Suppressor macrophage treated with lipopolysaccharide for 1 hour (primary cell): ENCODE results near the gene CAV1.

ENCODE experiments used
- DNase-seq, 3 donors: peaks; one replicate each; pipeline ENCODE4 v3.0.0-alpha.2; 2020 to 2022

Gene CAV1

DNA sequence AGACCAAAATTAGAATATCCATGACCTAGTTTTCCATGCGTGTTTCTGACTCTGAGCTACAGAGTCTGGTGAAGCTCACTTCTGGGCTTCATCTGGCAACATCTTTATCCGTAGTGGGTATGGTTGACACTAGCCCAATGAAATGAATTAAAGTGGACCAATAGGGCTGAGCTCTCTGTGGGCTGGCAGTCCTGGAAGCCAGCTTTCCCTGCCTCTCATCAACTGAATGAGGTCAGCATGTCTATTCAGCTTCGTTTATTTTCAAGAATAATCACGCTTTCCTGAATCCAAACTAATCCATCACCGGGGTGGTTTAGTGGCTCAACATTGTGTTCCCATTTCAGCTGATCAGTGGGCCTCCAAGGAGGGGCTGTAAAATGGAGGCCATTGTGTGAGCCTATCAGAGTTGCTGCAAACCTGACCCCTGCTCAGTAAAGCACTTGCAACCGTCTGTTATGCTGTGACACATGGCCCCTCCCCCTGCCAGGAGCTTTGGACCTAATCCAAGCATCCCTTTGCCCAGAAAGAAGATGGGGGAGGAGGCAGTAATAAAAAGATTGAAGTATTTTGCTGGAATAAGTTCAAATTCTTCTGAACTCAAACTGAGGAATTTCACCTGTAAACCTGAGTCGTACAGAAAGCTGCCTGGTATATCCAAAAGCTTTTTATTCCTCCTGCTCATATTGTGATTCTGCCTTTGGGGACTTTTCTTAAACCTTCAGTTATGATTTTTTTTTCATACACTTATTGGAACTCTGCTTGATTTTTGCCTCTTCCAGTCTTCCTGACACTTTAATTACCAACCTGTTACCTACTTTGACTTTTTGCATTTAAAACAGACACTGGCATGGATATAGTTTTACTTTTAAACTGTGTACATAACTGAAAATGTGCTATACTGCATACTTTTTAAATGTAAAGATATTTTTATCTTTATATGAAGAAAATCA lies 35.5 kb downstream of the CAV1 start:
- no peak for DNase-seq

DNA sequence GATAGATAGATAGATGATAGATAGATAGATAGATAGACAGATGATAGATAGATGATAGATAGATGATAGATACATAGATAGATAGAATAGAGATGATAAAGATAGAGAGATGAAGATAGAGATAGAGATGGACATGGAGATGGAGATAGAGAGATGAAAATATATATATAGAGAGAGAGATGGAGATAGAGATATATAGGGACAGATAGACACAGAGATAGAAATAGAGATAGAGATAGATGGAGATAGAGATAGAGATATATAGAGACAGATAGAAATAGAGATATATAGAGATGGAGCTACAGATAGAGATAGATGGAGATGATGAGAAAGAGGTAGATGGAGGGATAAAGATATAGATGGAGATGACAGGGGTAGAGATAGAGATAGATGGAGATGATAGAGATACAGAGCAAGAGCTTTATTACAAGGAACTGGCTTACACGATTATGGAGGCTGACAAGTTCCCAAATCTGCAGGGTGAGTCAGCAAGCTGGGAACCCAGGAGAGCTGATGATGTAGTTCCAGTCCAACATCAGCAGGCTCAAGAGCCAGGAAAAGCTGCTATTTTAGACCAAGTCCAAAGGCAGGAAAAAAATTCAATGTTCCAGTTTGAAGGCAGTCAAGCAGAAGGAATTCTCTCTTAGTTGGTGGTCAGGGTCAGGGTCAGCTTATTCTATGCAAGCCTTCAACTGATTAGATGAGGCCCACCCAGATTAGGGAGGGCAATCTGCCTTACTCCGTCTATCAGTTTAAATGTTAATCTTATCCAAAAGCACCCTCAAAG lies 37.1 kb downstream of the CAV1 start:
- DNase-seq: no peak

DNA sequence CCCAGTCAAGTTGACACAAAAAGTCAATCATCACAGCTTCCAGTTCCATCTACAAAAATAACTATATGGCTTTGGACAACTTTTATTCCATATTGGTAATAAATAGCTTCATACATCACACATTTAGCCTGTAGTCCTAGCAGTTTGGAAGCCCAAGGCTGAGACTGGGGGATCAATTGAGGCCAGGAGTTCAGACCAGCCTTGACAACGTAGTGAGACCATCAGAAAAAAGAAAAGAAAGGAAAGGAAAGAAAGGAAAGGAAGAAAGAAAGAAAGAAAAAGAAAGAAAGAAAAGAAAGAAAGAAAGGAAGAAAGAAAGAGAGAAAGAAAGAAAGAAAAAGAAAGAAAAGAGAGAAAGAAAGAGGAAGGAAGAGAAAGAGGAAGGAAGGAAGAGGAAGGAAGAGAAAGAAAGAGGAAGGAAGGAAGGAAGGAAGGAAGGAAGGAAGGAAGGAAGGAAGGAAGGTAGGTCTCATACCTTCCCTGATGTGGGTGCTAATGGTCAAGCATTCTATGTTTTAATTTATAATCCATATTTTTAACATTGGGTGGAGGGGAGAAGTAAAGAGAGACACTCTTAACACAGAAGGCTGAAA lies 37.8 kb downstream of the CAV1 start:
- no peak for DNase-seq

DNA sequence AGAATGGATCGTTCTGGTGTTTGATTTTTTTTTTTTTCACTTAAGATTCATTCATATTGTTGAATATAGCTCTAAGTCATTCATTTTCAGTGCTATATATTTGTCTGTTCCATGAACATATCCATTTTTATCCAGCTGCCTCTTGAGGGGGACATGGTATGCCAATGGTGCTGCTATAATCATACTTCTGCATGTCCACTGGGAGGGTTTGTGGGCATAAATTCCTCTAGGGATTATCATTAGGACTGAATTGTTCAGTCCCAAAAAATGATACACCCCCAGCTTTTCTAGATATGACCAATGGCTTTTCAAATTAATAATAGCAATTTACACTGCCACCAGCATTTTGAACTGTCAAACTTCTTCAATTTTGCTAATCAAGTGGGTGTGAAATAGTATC lies 41.1 kb downstream of the CAV1 start:
- DNase-seq: no peak

DNA sequence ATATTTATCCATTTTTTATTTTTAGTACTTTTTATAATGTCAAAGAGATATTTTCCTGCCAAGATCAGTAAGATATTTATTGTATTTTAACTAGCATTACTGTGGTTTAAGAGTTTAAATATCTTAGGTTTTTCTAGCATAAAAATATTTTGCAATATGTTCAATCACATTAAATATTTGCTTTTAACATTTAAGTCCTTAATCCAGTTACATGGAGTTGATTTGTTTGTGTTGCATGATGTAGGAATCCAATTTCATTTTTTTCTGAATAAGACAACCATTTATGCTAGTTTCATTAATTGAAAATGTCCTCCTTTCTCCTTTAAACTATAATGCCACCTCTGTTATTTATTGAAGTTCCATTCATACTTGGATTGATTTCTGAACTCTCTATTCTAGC lies 41.8 kb downstream of the CAV1 start:
- DNase-seq: no peak

DNA sequence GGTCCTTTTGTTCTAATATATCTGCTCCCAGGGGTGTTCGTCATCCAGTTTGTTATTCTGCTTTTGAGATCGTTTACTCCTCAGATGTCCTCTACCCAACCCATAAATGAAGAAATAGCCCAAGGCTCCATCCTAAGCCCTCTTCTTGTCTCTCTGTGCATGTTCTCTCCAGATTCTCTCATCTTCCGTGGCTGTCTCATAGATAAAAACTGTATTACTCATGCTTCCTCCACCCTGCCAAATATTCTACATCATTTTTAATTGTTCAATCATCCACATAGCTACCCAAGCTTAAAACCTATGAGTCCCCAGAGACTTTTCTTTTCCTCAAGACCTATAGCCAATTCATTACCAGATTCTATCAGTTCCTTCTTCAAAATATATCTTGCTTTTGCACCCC lies 44.9 kb downstream of the CAV1 start:
- no peak for DNase-seq

DNA sequence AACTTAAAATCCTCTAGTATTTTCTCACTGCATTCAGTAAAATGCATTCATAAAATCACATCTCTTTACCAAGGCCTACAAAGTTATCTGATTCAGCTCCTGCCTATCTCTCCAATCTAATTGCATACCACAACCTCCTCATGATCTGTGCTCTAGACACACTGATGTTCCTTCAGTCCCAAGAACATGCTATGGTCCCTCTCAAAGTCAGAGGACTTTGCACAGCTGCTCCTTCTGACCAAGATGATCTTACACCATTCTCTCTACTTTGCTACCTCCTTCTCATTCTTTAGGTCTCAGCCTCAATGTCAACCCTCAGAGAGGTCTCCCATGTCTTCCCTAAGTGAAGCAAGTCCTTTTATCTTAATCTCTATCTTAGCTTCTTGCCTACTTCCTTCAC lies 45.5 kb downstream of the CAV1 start:
- no peak for DNase-seq

DNA sequence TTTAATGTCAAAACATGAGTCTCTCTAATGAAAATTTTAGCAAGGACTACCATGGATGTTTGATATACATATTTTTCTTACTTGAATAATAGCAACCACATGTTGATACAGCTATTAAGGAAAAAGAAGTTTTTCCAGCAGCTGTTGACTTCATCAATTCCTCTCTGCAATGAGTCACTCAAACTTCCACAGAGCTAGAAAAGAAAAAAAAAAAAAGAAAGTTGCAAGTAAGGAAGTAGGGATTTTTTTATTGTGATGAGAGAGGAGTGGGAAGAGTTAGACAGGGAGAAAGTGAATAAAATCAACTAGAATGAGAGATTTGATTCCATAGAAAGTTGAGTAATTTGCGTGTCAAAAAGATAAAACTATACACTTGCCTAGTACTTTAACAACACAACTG lies 46.2 kb downstream of the CAV1 start:
- peak; percentile 49 to 77 (median 68) for DNase-seq

DNA sequence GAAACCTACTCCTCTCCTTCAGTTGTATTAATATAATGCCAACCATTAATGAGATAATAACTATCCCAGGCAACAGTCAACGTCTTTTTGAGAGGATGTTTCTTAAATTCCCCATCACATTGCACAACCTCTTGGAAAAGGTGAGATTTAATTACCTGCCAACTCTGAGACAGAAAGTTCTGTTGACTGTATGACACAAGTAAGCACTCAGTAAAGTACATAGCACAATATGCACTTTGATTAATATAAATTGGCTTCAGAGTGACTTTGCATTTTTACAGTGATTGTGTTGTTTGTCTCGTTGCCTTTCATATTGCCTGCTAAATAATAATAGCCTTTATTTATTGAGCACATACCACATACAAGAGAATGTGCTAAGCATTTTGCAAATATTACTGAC lies 46.7 kb downstream of the CAV1 start:
- no peak for DNase-seq

DNA sequence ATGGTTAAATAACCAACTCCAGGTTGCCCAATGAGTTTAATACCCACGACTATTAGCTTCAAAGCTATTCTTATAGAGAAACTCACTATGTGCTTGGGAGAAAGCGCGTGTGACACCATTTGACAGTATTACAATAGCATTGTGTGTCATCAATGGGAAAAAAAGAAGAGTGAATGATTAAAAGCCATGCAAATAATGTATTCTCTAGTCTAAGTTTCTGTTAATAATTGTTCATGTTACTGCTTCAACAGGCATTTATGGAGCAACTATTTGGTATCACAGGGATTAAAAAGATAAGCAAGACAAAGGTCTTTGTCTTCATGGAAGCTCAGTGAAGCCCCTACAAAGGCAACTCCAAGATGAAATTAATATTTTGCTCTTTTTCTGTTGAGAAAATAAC lies 47.2 kb downstream of the CAV1 start:
- peak in 2 of 3 donors; percentile 12 to 38 for DNase-seq

DNA sequence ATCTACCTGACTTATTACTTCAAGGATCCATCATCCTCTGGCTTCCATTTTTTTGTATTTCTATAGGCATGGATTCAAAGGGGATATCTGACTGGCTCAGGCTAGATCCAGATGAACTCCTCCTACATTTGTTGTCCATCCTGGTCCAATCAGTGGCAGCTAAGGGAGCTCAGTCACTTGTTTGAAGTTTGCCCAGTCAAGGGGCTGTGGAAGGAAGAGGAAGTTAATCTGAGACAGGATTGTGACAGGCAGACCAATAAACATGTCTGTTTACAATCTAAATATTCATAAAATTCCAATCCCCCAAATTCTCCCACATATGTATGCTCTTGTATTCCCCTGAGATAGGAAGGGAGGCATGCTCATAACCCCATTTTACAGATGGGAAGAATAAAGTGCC lies 48.7 kb downstream of the CAV1 start:
- DNase-seq: peak in 1 of 3 donors; percentile 14

DNA sequence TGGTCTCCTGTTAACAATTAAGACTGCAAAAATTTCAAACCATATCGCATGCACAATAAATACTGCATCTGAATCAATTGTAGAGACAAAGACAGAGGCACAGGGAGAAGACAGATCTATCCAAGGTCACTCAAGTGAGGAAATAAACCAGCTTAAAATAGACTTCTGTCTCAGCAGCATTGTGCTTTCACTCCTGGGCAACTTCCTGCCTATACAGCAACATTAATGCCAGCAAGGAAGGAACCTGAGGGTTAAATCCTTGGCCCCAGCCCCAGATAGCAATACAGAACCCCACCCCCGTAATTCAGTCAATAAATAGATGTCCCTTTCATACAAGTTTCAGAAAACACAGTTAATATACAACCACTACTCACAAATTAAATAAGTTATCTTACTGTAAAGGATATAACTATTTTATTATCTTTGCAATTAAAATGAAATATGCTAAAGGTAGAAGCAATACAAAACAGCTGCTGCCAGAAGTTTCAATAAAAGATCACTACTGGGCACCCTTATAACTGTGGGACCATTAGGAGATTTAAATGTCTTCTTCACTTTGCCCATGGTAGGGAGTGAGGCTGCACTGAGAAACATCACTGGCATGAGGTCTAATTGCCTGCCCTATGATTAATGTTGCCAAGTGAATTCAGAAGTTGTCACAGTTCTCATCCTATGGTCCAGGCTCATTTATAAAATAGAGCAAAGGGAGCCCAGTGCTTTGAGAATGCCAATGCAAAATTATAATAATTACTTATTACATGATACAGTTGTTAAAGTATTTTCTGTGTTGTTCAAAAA lies 49.4 kb downstream of the CAV1 start:
- DNase-seq: peak in 1 of 3 donors; percentile 13

DNA sequence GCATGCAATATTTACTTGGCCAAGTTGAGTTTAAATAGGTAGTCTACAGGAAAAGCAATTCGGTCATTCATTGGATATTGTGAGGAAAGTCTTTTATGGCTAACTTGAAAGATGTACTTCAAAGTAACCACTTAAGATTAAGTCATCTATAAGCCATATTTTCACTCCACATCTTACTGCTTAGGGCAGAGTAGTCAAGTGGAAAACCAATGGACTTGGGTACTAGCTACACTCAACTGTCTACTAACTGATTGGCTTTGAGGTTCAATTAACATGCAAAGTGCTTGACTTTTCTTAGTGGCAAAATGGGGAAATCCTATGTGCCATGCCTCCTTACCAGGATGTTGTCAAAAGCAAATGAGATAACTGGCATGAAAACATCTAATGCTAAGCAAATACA lies 51.0 kb downstream of the CAV1 start:
- DNase-seq: no peak

DNA sequence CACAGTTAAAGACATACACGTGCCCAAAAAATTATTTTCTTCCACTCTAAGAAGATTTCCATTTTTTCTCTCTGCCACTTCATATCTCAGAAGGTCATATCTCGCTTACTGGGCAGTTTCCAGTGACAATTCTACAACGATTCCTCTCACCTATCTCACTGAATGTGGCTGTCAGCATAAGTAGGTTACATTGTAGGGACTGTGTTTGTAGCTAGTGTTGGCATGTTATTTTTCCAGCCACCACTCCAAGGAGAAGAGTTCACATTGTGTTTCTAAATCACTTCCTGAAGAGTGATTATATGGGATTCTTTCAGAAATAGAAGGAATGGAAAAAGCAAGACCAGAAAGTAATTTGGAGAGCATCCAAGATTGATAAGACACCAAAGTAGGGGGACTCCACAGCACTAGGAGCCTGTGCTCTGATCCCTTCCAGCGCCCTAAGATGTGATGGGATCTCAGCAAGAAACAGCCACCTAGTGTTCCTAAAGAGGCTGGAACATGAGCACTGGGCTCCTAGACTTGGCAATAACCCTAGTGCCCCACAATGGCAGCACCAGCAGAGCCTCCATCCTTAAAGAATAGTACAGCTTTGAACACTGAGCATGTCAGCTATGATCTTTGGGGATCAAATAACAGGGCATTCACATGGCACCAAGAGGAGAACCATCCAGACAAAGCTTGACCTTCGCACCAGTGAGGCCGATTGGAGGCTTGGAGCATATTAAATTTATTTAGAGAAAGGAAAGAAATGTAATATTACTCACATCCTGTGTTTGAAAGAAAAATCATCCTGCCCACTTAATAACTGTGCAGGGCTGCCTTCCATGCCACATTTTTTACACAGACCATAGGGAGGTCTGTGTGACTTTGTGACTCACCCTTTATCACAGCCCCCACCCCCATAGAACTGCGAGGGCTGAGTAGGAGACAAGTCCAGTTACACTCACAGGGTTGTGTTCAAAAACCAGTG lies 51.8 kb downstream of the CAV1 start:
- DNase-seq: peak; percentile 25 to 29 (median 26)

DNA sequence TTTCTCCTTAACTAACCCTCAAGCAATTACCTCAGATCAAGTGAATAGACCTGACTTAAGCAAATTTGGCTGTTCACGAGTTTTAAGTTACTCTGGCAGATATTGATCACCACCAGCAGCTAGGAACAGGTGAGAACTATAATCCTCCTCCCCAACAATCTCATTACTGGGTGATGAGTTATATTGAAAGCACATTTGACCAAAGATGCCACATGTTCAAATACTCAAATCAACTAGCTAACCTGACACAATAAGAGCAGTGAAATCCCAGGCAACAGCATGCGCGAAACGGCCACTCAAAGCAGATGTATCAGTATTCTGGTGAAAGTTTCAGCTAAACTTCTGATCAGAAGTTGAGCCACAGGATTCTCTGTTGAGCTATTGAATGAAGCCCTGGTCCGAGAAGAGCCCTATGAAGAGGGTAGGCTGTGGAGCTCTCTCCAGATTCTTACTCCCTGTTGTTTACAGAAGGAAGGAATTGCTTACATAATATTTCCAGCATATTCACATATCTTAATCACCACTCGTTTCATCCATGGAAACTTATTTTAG lies 52.6 kb downstream of the CAV1 start:
- DNase-seq: no peak

DNA sequence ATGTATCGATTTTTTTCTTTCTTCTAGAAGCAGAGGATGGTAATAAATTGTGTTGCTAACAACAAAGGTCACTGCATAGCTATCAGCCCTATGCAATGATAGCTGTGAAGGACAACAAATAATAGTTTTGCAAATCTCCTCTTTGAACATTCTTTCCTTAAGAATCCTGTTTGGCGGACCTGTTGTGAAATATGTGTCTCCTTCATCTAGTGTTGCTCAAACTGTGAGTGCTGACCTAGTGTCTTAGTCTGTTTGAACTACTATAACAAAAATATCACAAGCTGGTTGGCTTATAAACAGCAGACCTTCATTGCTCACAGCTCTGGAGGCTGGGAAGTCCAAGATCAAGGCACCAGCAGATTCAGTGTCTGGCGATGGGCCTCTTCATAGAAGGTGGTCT lies 53.7 kb downstream of the CAV1 start:
- no peak for DNase-seq

DNA sequence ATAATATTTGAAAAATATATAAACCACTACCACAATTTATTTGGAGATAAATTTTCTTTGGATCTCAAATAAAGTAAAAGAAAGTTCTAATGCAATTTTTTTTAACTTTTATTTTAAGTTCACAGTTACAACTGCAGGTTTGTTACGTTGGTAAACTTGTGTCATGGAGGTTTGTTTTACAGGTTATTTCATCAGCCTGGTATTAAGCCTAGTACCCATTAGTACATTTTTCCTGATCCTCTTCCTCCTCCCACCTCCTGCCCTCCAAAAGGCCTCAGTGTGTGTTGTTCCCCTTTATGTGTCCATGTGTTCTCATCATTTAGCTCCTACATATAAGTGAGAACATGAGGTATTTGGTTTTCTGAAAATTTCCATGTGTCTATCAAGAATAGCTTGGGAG lies 54.5 kb downstream of the CAV1 start:
- peak in 1 of 3 donors; percentile 15 for DNase-seq

DNA sequence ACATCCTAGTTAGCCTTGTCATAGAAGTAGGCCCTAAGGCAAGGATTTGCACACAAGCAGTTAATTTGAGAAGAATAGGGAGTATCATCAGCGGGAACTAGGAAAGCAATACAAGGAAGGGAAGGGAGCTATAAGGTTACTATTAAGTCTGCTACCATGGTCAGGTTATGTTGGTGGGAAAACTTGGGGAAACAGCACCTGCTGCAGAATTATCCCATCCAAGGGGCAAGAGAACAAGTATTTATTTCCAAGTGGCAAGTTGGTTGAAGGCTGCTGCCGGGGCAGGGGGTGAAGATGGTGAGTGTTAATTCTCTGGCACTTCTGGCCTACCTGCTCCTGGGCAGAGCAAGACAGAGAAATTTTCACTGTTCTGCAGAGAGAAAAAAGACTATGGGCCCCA lies 55.0 kb downstream of the CAV1 start:
- DNase-seq: no peak

DNA sequence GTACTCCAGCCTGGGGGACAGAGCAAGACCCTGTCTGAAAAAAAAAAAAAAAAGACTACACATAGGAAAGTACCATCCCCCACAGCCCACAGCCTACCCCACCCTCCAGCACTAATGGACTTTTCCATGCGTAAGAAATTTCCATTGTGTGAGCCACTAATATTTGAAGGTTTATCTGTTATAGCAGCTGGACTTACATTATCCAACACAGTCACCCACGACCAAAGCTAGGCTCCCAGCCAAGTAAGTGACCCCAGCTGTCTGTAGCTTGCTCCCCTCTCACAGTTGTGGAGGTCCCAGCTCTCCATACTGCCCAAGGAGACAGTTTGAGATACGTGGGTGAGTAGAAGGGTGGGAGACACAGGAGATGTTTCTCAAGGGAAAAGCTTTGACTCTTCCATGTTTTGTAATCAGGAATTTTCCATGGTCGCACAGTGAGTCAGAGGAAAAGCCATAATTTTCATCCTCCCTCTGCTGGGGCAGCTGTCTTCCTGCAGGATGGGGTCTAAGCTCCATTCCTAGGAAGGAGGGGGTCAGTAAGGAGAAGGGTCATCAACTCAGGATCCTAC lies 57.4 kb downstream of the CAV1 start:
- no peak for DNase-seq

DNA sequence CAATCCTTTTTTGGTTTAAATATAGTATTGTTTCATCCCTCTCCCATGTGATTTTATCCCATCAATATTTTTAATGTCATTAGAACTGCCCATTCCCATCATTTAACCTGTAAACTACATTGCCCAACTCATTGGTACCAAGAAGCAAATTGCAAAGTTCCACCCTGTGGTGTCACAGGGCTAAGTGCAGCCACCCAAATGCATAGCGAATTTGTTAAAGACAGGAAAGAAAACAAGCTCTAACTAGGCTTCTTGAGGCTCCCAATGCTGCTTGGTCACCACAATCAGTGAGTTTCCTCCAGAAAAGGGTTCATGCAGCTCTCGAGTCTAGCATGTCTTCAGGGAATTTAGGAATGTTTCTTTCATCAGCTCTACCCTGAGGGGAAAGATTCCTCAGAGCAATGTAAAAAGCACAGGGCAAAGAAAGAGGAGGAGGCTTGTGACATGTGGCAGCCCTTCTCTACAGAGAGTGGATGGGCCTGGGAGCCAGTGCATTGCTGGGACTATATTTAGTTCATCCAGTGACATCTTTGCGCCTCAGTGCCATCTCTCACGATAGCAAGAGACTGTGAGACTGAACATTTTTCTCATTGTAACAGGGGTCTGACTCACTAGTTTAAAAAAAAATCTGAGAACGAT lies 58.1 kb downstream of the CAV1 start:
- no peak for DNase-seq
